ENCODE data around the gene NCEH1.
"Not testable (repeated sequence)": the region's sequence is repeated elsewhere in the genome, so short reads cannot be mapped to it uniquely, and the experiment has no call there.

Gene NCEH1

GRCh38 chr3:172710664-172711453 lies at the start of gene NCEH1:
Gene NCEH1, minus strand, starts transcription at chr3:172711067. Its CDS starts 83 bp downstream, at chr3:172710984.
- peak; percentile 42 for DNase-seq (ENCODE audit: low read depth)

GRCh38 chr3:172760416-172760815 lies 49.5 kb upstream of the NCEH1 start:
- DNase-seq (ENCODE audit: low read depth): not testable (repeated sequence)

- DNase-seq (ENCODE audit: low read depth): no peak
These were observed 42.3 kb upstream of the NCEH1 start for GRCh38 chr3:172753125-172753524.

GRCh38 chr3:172752651-172753050 lies 41.8 kb upstream of the NCEH1 start:
- no peak for DNase-seq (ENCODE audit: low read depth)

- no peak for DNase-seq (ENCODE audit: low read depth)
These were observed 40.4 kb upstream of the NCEH1 start for GRCh38 chr3:172751175-172751704.

- peak; percentile 96 for DNase-seq (ENCODE audit: low read depth)
These were observed 39.7 kb upstream of the NCEH1 start, which contains the start of gene ECT2 for GRCh38 chr3:172750368-172751174. Gene ECT2, plus strand, starts transcription at chr3:172750726. Its CDS starts 3,805 bp downstream, at chr3:172754531.

GRCh38 chr3:172750069-172750367 lies 39.2 kb upstream of the NCEH1 start:
- DNase-seq (ENCODE audit: low read depth): no peak

- no peak for DNase-seq (ENCODE audit: low read depth)
These were observed 38.5 kb upstream of the NCEH1 start for GRCh38 chr3:172749230-172749965.

GRCh38 chr3:172746475-172746874 lies 35.6 kb upstream of the NCEH1 start:
- DNase-seq (ENCODE audit: low read depth): no peak

GRCh38 chr3:172739462-172739861 lies 28.6 kb upstream of the NCEH1 start:
- no peak for DNase-seq (ENCODE audit: low read depth)

- no peak for DNase-seq (ENCODE audit: low read depth)
These were observed 24.1 kb upstream of the NCEH1 start for GRCh38 chr3:172735014-172735413.

- no peak for DNase-seq (ENCODE audit: low read depth)
These were observed 15.5 kb upstream of the NCEH1 start for GRCh38 chr3:172726380-172726779.

GRCh38 chr3:172722536-172723040 lies 11.7 kb upstream of the NCEH1 start:
- not testable (repeated sequence) for DNase-seq (ENCODE audit: low read depth)

- no peak for DNase-seq (ENCODE audit: low read depth)
These were observed 6.7 kb upstream of the NCEH1 start for GRCh38 chr3:172717493-172718088.

- no peak for DNase-seq (ENCODE audit: low read depth)
These were observed 5.6 kb upstream of the NCEH1 start for GRCh38 chr3:172716476-172716875.

- no peak for DNase-seq (ENCODE audit: low read depth)
These were observed 2.4 kb upstream of the NCEH1 start for GRCh38 chr3:172713316-172713715.

GRCh38 chr3:172711454-172711795 lies 558 bp upstream of the NCEH1 start:
- no peak for DNase-seq (ENCODE audit: low read depth)

- DNase-seq (ENCODE audit: low read depth): no peak
These were observed 848 bp downstream of the NCEH1 start for GRCh38 chr3:172709774-172710663.

GRCh38 chr3:172708921-172709773 lies 1.7 kb downstream of the NCEH1 start:
- DNase-seq (ENCODE audit: low read depth): no peak

- DNase-seq (ENCODE audit: low read depth): no peak
These were observed 2.9 kb downstream of the NCEH1 start for GRCh38 chr3:172707967-172708366.

Measured in activated T-helper 9 cell treated with anti-CD3 and anti-CD28 coated beads, Interleukin-2, amount 50 U/mL, for 16 hours (primary cell).